GM23338 (cell line): ENCODE data around the gene GRIP2. TPM values are rescaled to one million over a fixed set of nuclear protein-coding genes. Genes with fewer than 3 reads are reported as not detected.

Experiments used
- ATAC-seq: fragments of 200-7000 bp; cut with Tn5 transposase; 3 replicates; pipeline ENCODE4 v1.9.1; 2020
- DNase-seq: peaks from one replicate; pipeline ENCODE4 v3.0.0-alpha.2; 2015; ENCODE audit warnings: low spot score
- H2AFZ ChIP-seq: fragments of 200-600 bp; sonication (generic); 2 replicates; pipeline ENCODE4 v1.8.0; 2016; ENCODE audit warnings: antibody characterized with exemption, mild to moderate bottlenecking, moderate library complexity
- H3F3A ChIP-seq: fragments of 200-600 bp; sonication (generic); replicated peaks from 2 replicates; pipeline ENCODE4 v1.8.0; 2017; ENCODE audit warnings: antibody characterized with exemption, mixed run types, low read depth
- H3K27ac ChIP-seq: fragments of 200-600 bp; sonication (generic); 2 replicates; pipeline ENCODE4 v1.6.1; 2016; ENCODE audit warnings: low read depth
- H3K27me3 ChIP-seq: fragments of 200-600 bp; sonication (generic); 2 replicates; pipeline ENCODE4 v1.8.0; 2016; ENCODE audit warnings: mild to moderate bottlenecking, mixed run types, moderate library complexity; ENCODE audit not compliant: insufficient read depth
- H3K36me3 ChIP-seq: fragments of 200-600 bp; sonication (generic); 2 replicates; pipeline ENCODE4 v1.8.0; 2016; ENCODE audit warnings: mild to moderate bottlenecking; ENCODE audit not compliant: insufficient read depth
- H3K4me1 ChIP-seq: fragments of 200-600 bp; sonication (generic); 2 replicates; pipeline ENCODE4 v1.8.0; 2016; ENCODE audit warnings: mild to moderate bottlenecking, moderate library complexity; ENCODE audit not compliant: insufficient read depth
- H3K4me2 ChIP-seq: fragments of 200-600 bp; sonication (generic); 2 replicates; pipeline ENCODE4 v1.7.1; 2017; ENCODE audit warnings: mixed run types
- H3K4me3 ChIP-seq: fragments of 200-600 bp; sonication (generic); 2 replicates; pipeline ENCODE4 v1.6.1; 2016; ENCODE audit warnings: mixed run types
- H3K79me2 ChIP-seq: fragments of 200-600 bp; sonication (generic); replicated peaks from 2 replicates; pipeline ENCODE4 v1.8.0; 2017; ENCODE audit warnings: mild to moderate bottlenecking; ENCODE audit not compliant: insufficient read depth
- H3K9me2 ChIP-seq: fragments of 200-600 bp; sonication (generic); 2 replicates; pipeline ENCODE4 v1.8.0; 2017; ENCODE audit not compliant: insufficient read depth
- H4K20me1 ChIP-seq: fragments of 200-600 bp; sonication (generic); replicated peaks from 2 replicates; pipeline ENCODE4 v1.8.0; 2017; ENCODE audit warnings: mild to moderate bottlenecking; ENCODE audit not compliant: insufficient read depth
- H3K27ac Mint-ChIP-seq: 2 replicates; pipeline ENCODE4 v1.8.0; 2020; ENCODE audit warnings: inconsistent platforms, mild to moderate bottlenecking, moderate library complexity, mixed read lengths
- H3K27me3 Mint-ChIP-seq: 3 replicates; pipeline ENCODE4 v1.8.0; 2022; ENCODE audit warnings: low read depth, mild to moderate bottlenecking, moderate library complexity, mixed read lengths, inconsistent platforms; ENCODE audit not compliant: insufficient read depth, poor library complexity
- H3K36me3 Mint-ChIP-seq: 3 replicates; pipeline ENCODE4 v1.8.0; 2021; ENCODE audit warnings: low read depth, mild to moderate bottlenecking, inconsistent platforms, moderate library complexity, mixed read lengths
- H3K4me1 Mint-ChIP-seq: 3 replicates; pipeline ENCODE4 v1.8.0; 2020; ENCODE audit warnings: mild to moderate bottlenecking, inconsistent platforms, mixed read lengths
- H3K4me3 Mint-ChIP-seq: 3 replicates; pipeline ENCODE4 v1.8.0; 2021; ENCODE audit warnings: moderate library complexity, mild to moderate bottlenecking, inconsistent platforms, mixed read lengths
- H3K9me3 Mint-ChIP-seq: 3 replicates; pipeline ENCODE4 v1.8.0; 2020; ENCODE audit warnings: moderate library complexity, mild to moderate bottlenecking, inconsistent platforms, mixed read lengths
- EZH2phosphoT487 ChIP-seq: fragments of 200-600 bp; sonication (generic); IDR thresholded peaks from one replicate; pipeline ENCODE4 v1.8.1; 2018; ENCODE audit warnings: antibody characterized with exemption; ENCODE audit not compliant: unreplicated experiment
- JUNB ChIP-seq: IDR thresholded peaks from one replicate; pipeline ENCODE4 v1.6.1; 2016; ENCODE audit warnings: antibody characterized with exemption; ENCODE audit not compliant: unreplicated experiment
- POLR2AphosphoS5 ChIP-seq: IDR thresholded peaks from 2 replicates; pipeline ENCODE4 v1.6.1; 2016; ENCODE audit warnings: antibody characterized with exemption, low read depth
- STAT1 ChIP-seq: IDR thresholded peaks from one replicate; pipeline ENCODE4 v1.6.1; 2016; ENCODE audit warnings: antibody characterized with exemption; ENCODE audit not compliant: unreplicated experiment
- ZNF114 ChIP-seq: fragments of 250-450 bp; sonication (Bioruptor Pico); IDR thresholded peaks from 2 replicates; pipeline ENCODE4 v1.5.0; 2020; ENCODE audit warnings: mild to moderate bottlenecking, moderate library complexity
- polyA plus RNA-seq: library from polyadenylated mRNA; unstranded; fragments of >200 nt; fragmentation: Nextera tagmentation; extraction: Ambion mirVana; gene quantifications from 2 replicates; pipeline ENCODE4 v1.2.1, GENCODE V29; 2016
- total RNA-seq: library from RNA; depleted of rRNA; stranded (reverse); fragments of >200 nt; shearing (Covaris generic); gene quantifications from 2 replicates; pipeline ENCODE4 v1.2.3, GENCODE V29; 2014
- TF ChIP-seq, protein P1 (sequence below): fragments of 250-450 bp; sonication (Bioruptor Pico); IDR thresholded peaks from 2 replicates; pipeline ENCODE4 v1.5.0; 2020; ENCODE audit warnings: mild to moderate bottlenecking, moderate library complexity
- TF ChIP-seq, protein P2 (sequence below): IDR thresholded peaks from 2 replicates; pipeline ENCODE4 v1.6.1; 2016; ENCODE audit warnings: antibody characterized with exemption

Gene GRIP2
- total and polyA plus RNA-seq, 2 experiments from 2014 or later: 3.6 to 5.8 TPM

DNA sequence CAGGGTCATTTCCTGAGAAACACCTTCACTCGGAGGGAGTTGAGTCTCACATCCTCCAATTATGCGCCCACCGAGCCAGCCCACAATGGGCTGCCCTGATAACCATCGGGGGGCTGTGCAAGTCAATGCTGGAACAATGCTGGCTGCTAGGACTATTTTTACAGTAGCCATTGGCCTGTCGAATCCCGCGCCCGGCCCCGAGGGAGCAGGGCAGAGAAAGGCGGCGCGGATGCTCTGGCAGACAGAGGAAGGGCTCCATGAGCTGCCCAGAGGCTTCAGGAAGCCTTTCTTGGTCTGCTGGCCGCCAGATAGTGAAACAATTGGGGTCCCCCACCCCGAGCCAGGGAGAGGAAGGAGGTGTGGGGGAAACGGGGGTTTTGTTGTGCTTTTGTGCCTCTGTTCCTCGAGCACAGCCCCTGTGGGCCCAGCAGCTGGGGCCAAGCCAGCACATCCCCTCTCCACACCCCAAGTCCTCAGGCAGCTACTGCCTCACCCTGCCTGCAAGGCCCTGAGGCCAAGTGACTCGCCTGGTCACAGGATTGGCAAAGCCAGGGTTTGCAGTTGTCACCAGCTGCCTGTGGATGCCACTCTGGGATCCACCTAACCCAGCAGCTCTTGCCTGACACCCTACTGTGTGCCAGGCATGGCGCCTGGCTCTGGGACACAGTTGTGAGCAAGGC lies 98.8 kb downstream of the GRIP2 start:
- Histone ChIP-seq H3K9me2 (no peaks in the 10 kb centered on the region), H4K20me1 (peaks cover 48% of the 10 kb centered on the region), H3K4me2 (no peak overlapping the region), H3K36me3 (peaks cover 12% of the 10 kb centered on the region), H3F3A (no peaks in the 10 kb centered on the region), H3K79me2 (peaks cover 65% of the 10 kb centered on the region), H3K27ac (no peak overlapping the region), H3K27me3 (no peaks in the 10 kb centered on the region), H2AFZ (no peak overlapping the region), H3K4me3 (no peak overlapping the region), H3K4me1 (0 out of 2 replicates have a peak, but pooled peaks cover 4% of the 10 kb centered on the region)
- TF ChIP-seq ZNF114 (CRISPR knock-in tag): no peak
- TF ChIP-seq, protein P1, sequence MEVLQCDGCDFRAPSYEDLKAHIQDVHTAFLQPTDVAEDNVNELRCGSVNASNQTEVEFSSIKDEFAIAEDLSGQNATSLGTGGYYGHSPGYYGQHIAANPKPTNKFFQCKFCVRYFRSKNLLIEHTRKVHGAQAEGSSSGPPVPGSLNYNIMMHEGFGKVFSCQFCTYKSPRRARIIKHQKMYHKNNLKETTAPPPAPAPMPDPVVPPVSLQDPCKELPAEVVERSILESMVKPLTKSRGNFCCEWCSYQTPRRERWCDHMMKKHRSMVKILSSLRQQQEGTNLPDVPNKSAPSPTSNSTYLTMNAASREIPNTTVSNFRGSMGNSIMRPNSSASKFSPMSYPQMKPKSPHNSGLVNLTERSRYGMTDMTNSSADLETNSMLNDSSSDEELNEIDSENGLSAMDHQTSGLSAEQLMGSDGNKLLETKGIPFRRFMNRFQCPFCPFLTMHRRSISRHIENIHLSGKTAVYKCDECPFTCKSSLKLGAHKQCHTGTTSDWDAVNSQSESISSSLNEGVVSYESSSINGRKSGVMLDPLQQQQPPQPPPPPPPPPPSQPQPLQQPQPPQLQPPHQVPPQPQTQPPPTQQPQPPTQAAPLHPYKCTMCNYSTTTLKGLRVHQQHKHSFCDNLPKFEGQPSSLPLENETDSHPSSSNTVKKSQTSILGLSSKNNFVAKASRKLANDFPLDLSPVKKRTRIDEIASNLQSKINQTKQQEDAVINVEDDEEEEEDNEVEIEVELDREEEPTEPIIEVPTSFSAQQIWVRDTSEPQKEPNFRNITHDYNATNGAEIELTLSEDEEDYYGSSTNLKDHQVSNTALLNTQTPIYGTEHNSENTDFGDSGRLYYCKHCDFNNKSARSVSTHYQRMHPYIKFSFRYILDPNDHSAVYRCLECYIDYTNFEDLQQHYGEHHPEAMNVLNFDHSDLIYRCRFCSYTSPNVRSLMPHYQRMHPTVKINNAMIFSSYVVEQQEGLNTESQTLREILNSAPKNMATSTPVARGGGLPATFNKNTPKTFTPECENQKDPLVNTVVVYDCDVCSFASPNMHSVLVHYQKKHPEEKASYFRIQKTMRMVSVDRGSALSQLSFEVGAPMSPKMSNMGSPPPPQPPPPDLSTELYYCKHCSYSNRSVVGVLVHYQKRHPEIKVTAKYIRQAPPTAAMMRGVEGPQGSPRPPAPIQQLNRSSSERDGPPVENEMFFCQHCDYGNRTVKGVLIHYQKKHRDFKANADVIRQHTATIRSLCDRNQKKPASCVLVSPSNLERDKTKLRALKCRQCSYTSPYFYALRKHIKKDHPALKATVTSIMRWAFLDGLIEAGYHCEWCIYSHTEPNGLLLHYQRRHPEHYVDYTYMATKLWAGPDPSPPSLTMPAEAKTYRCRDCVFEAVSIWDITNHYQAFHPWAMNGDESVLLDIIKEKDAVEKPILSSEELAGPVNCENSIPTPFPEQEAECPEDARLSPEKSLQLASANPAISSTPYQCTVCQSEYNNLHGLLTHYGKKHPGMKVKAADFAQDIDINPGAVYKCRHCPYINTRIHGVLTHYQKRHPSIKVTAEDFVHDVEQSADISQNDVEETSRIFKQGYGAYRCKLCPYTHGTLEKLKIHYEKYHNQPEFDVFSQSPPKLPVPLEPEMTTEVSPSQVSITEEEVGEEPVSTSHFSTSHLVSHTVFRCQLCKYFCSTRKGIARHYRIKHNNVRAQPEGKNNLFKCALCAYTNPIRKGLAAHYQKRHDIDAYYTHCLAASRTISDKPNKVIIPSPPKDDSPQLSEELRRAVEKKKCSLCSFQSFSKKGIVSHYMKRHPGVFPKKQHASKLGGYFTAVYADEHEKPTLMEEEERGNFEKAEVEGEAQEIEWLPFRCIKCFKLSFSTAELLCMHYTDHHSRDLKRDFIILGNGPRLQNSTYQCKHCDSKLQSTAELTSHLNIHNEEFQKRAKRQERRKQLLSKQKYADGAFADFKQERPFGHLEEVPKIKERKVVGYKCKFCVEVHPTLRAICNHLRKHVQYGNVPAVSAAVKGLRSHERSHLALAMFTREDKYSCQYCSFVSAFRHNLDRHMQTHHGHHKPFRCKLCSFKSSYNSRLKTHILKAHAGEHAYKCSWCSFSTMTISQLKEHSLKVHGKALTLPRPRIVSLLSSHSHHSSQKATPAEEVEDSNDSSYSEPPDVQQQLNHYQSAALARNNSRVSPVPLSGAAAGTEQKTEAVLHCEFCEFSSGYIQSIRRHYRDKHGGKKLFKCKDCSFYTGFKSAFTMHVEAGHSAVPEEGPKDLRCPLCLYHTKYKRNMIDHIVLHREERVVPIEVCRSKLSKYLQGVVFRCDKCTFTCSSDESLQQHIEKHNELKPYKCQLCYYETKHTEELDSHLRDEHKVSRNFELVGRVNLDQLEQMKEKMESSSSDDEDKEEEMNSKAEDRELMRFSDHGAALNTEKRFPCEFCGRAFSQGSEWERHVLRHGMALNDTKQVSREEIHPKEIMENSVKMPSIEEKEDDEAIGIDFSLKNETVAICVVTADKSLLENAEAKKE (CRISPR knock-in tag): no peak
- TF ChIP-seq, protein P2, sequence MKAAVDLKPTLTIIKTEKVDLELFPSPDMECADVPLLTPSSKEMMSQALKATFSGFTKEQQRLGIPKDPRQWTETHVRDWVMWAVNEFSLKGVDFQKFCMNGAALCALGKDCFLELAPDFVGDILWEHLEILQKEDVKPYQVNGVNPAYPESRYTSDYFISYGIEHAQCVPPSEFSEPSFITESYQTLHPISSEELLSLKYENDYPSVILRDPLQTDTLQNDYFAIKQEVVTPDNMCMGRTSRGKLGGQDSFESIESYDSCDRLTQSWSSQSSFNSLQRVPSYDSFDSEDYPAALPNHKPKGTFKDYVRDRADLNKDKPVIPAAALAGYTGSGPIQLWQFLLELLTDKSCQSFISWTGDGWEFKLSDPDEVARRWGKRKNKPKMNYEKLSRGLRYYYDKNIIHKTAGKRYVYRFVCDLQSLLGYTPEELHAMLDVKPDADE: no peak
- no peak for TF ChIP-seq JUNB
- no peak for TF ChIP-seq STAT1
- no peak for TF ChIP-seq EZH2phosphoT487
- no peak for TF ChIP-seq POLR2AphosphoS5
- Mint-ChIP-seq H3K4me1 (peaks cover 23% of the 10 kb centered on the region), H3K36me3 (peaks cover 31% of the 10 kb centered on the region), H3K27ac (peak overlapping the region; percentile 65; the same call in 1 of the 2 replicates), H3K27me3 (peaks cover 8% of the 10 kb centered on the region), H3K4me3 (no peak overlapping the region), H3K9me3 (no peaks in the 10 kb centered on the region)
- DNase-seq: no peak
- no peak for ATAC-seq
